HG03045 (cell line): ENCODE data around the gene TBC1D13.
A peak's percentile ranks its signal among the peaks of the same experiment; 100 is the strongest.

Source experiments
- ATAC-seq: cut with Tn5 transposase; IDR thresholded peaks from one replicate; pipeline ENCODE4 v1.9.1; 2021; ENCODE audit warnings: mild to moderate bottlenecking, moderate library complexity; ENCODE audit not compliant: unreplicated experiment

Gene TBC1D13

DNA sequence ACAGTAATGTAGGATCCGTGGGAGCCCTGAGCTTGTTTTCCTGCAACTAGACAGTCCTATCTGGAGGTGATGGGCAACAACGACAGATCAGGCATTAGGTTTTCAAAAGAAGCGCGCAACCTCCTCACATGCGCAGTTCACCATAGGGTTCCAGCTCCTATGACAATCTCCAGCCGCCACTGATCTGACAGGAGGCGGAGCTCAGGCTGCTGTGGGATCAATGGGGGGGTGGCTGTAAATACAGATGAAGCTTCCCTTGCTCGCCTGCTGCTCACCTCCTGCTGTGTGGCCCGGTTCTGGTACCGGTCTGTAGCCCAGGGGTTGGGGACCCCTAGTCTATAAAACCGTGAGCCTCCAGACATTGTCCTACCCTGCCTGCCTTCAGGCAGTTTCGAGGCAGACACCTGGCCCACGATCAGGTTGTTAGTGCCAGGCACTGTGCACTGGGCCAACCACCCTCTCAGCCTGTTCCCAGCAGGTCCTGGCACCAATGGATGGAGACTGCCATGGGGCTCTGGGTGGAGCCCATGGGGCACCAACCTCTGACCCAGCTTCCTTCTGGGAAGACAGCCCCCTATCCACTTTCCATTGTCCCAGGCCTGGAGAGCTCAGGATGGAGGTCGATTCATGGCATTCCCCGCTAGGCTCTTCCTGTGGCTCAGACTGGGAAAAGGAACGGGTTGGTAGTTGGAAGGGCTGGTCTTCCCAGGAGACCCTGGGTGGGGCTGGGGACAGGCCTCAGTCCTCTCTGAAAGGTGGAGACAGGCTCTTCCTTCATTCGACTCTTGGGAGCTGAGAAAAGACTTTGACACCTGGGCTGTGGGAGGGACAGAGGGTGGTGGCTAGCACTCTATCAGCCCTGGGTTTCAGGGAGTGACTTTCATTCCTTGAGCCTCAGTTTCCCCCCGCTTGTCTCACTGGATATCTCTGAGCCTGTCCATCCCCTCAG lies 32.9 kb downstream of the TBC1D13 start:
- no peak for ATAC-seq

DNA sequence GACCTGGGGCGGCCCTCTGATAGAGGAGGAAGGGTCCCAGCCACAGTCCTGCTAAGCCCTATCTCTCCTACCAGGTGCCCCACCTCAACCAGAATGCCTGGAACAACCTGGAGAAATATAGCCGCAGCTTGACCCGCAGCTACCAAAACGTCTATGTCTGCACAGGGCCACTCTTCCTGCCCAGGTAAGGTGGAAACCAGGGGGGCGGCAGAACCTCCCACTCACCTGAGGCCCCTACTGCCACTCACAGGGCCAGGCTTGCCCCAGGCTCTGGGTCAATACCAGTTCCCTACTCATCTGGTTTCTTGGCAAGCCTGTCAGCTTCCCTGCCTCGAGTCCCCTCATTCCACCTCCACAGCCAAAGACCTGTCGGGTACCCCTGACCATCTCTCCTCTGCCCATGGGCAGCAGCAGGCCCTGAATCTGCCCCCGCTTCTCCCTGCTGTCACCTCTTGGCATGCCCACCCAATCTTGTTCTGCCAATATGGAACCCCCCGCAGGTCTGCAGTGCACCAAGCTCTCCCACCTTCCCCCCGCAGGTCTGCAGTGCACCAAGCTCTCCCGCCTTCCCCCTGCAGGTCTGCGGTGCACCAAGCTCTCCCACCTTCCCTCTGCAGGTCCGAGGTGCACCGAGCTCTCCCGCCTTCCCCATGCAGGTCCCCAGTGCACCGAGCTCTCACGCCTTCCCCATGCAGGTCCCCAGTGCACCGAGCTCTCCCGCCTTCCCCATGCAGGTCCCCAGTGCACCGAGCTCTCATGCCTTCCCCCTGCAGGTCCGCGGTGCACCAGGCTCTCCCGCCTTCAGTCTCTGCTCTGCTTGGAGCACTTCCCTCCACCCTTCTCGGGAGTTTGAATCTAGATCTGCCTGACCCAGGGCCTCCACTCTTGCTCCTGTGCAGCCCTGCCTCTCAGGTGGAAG lies 33.9 kb downstream of the TBC1D13 start:
- ATAC-seq = no peak

DNA sequence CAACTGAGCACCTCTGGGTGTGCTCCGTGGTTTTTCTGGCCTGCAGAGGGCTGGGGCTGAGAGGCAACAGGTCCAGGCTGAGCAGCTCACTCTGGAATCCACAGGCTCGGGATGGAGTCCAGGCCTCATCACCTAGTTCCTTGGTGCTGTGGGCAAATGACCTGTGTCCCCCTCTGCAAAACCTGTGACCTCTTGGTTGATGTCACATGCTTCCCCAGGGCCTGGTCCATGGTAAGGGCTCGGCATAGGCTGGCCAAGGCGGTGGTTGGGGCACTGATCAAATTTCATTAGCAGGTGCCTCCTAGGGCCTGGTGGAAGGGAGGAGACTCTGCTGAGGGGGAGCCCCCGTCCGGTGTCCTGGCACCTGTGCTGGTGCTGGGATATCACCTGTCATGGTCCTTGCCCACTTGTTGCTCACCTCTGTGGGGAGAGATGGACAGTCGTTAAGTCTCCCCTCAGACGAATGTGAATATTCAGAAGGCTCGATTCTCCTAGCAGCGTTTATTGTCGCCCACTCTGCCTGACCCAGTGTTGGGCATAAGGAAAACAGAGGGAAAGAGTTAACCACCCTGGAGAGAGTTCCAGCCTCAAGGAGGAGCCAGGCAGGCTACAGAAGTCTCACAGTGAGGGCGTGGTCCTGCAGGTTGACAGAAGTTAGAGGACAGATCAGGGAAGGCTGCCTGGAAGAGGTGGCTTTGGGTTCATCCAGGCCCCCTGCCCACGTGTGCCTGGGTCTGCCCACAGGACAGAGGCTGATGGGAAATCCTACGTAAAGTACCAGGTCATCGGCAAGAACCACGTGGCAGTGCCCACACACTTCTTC lies 34.7 kb downstream of the TBC1D13 start:
- no peak for ATAC-seq

DNA sequence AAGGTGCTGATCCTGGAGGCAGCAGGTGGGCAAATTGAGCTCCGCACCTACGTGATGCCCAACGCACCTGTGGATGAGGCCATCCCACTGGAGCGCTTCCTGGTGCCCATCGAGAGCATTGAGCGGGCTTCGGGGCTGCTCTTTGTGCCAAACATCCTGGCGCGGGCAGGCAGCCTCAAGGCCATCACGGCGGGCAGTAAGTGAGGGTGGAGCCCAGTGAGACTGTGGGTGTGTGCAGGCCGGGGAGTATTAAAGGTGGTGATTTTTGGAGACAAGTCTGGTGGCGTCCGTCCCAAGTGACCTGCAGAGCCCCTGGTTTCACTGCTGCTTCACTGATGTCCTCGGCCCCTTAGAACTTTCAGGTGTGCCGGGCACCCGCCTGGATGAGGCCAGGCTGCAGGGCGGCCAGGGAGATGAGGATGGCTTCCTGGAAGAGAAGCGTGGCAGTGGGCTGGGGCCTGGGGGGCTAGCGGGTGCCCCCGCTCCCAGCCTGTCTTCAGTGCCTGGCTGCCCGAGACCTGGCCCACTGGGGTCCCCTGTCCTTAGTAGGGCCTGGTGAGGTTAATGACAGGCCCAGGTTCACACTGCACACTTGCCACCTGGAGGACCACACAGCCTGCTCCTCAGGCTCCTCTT lies 35.5 kb downstream of the TBC1D13 start:
- no peak for ATAC-seq

DNA sequence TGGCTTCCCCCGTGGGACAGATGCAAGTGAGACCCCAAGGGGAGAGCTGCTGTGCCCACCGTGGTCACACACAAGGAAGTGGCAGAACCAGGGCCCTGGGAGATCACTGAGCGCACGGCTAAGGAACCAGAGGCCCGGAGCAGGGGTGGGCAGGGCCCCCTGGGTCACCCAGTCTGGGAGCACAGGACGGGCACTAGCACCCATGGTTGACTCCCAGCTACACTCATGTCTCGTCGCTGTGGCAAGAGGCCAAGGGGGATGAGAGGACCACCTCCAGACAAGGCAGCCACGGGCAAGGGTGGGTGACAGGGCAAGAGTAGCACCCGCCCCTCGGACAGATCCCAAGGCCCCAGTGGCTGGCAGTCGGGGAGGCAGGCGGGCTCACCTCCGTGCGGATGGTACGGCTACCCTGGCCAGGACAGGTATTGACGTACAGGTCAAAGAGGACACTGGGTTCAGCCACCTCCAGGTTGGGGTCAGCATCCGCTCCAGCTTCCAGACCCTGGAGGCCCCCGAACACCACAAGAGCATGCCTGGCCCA lies 36.4 kb downstream of the TBC1D13 start:
- no peak for ATAC-seq

DNA sequence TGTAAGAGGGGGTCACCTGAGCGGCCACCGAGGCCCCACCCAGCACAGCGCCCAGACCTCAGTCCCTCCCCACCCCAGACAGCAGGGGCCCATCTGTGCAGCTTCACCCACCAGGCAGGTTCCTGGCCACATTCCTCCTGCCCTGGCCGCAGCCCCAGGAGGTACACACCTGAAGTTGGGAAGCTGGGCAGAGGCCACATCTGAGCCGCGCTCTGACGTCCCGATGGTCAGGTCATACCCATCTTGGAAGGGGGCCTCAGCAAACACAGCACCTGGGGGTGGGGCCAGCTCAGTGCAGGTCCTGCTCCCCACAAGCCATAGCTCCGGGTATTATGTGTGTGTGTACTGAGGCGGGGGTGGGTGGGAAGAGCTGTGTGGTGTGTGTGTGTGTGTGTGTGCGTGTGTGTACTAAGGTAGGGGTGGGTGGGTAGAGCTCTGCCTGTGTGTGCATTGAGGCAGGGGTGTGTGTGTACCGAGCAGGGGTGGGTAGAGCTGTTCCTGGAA lies 36.9 kb downstream of the TBC1D13 start:
- ATAC-seq = no peak

DNA sequence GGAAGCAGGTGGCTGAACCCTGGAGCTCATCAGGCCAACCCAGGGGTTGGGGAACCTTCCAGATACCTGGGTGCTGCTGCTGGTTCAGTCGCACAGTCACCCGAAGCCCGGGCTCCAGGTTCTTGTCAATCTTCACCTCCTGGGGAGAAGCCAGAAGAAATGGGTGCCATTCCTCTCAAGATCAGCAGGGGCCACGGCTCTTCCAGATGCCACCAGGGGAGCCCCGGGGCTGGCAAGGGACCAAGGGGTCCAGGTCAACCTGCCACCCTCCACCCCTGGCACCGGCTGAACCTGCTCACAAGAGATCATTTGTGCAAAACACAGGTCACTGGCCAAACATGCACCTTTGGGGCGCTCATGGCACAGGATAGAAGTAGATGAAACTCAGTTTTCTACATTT lies 37.9 kb downstream of the TBC1D13 start:
- no peak for ATAC-seq

DNA sequence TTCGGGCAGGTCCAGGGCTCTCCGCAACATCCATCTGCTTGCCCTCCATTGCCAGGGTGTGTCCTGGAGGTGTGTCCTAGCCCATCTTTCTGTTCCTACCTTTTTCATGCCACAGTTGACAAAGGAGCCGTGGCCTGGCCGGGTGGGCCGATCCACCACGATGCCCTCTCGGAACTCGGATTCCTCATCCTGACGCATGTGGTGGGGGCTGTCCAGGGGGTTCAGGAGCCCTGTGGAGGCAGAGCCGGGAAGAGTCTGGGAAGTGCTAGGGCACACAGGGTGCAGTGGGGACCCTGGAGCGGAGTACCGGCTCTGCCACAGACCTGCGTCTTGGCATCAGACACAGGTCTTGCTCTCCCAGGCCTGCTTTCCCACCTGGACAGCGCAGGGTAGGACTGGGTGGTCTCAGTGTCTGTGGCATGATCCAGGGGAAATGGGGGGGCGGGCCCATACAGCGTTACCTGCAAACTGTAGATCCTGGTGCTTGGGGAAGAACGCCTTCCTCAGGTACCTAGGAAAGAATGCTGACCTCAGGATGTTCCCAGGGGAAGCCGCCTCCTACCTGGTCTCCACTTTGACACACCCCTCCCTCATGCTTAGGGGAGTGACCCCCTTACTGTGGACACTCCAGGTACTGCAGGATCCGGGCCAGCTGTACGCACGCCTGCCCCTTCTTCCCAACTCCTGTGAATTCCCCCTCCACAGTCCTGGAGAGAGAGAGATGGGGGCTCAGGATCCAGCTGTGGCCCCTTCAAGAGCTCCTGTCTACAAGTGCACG lies 39.1 kb downstream of the TBC1D13 start:
- ATAC-seq = no peak

DNA sequence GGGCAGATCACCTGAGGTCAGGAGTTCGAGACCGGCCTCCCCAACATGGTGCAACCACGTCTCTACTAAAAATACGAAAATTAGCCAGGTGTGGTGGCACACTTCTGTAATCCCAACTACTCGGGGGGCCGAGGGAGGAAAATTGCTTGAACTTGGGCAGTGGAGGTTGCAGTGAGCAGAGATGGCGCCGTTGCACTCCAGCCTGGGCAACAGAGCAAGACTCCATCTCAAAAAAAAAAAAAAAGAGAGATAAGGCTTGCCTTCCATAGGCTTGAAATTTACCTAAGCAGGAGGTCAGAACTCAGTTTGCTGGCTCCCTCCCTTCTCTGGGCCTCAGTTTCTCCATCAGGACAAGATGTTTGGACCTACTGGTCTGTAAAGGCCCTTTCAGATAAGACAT lies 41.2 kb downstream of the TBC1D13 start:
- no peak for ATAC-seq

DNA sequence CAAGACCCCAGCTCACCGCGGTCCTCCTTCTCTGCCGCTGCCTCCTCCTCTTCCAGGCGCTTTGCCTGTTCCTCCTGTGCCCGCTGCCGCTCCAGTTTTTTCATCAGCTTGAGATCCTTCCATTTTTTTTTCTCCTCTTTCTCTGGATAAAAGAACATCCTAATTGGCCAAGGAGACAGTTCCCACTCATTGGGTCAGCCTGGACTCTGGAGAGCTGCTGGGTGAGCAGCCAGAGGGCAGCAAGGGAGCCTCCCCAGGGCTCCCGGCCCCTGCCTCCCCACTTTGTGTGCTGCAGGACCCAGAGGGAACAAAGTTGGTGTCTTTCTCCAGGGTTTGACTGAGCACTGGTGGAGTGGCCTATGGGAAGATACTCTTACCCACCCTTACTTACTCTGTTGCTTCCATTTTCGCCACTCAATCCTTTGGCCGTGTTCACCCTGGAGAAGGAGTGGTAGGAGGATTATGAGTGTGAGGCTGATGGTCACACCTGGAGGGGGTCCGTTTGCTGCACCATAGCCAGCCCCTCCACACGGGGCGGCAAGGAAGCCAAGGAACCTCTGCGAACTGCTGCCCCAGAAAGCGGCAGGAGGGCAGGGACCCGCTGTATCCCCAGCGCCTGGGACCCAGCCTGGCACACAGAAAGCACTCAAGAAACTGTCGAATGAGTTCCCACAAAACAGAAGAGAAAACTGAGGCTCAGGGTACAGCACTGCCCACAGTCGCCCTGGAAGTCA lies 41.8 kb downstream of the TBC1D13 start:
- no peak for ATAC-seq

DNA sequence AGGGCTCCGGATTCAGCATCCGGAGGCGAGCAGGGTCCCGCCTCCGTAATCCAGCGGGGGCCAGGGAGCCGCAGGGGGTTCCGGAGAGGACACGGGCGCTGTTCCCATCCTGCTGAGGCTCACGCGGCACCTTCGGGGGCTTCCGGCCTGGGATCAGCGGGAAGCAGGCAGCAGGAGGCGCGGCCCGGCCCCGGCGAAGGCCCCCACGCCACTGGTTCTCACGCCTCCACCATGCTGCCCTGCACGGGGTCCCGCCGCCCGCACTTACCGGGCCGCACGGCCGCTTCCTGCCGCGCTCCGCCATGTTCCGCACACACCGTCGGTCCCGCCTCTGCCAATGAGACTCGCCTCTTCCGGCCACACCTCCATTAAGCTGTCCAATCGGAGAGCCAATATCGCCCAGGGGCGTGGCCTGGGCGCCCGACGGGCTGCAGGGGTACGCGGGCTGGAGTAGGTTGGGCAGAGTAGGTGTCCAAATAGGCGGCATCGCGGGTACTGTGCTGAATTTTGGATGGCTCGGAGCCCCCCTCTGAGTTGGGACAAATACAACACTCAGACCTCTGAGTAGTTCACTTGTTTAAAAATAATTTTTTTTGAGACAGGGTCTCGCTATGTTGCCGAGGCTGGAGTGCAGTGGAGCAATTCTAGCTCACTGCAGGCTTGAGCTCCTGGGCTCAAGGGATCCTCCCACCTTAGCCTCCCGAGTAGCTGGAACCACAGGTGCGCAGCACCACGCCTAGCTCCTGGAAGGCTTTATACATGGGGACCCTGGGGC lies 42.6 kb downstream of the TBC1D13 start, which contains the start of gene SPOUT1:
Gene SPOUT1, minus strand, starts transcription at position 318 of the 775 bp plus-strand sequence. Its CDS starts 14 bp downstream, at position 304.
- ATAC-seq = peak; percentile 95

DNA sequence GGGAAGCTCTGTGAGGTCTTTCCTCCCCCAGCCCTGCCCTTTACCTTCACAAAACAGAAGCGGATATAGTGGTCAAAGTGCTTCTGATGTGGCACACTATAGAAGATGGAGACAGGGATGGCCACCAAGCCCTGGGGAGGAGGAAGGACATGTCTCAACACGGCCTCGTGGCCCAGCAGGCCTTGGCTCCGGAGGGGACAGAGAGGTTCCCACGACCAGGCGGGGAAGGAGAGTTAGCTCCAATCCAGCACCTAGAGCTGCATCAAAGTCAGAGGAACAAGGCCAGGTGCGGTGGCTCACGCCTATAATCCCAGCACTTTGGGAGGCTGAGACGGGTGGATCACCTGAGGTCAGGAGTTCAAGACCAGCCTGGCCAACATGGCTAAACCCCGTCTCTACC lies 46.6 kb downstream of the TBC1D13 start:
- ATAC-seq = no peak

DNA sequence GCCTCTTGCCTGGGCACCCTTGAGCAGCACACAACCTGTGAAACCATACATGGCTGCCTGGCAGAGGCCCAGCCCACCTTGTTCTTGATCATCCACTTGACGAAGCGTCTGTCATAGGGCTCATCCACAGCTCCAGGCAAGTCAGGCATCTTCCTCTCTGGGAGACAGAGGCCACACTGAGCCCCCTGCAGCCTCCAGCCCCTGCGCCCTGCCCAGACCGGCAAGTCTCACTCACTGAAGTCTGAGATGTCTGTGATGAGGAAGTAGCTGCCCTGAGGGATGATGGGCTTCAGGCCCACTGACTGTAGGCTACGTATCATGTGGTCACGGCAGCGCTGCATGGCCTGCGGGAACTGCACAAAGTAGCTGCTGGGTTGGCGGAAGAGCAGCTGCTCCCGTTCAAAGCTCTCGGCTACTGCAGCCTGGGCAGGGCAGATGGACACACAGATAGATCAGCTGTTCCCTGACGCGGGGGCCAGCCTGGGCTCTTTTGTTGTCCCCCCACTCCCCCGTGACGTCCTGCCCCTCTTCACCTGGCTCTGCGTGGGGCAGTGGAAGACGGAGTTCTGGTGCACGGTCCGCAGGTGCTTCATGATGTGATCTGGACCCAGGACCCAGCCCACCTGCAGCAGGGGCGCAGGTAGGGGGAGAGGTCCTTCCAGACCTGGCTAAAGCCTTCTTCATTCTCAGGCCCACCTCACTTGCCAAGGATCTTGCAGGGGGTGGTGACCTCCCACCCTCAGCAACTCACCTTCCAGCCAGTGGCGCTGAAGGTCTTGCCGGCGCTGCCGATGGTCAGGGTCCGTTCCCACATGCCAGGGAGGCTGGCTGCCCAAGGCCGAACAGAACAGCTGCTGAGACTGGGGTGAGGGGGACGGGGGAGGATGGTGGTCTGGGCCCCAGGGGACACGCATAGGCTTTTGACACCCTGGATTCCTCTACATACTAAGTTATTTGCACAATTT lies 48.5 kb downstream of the TBC1D13 start:
- ATAC-seq = no peak

DNA sequence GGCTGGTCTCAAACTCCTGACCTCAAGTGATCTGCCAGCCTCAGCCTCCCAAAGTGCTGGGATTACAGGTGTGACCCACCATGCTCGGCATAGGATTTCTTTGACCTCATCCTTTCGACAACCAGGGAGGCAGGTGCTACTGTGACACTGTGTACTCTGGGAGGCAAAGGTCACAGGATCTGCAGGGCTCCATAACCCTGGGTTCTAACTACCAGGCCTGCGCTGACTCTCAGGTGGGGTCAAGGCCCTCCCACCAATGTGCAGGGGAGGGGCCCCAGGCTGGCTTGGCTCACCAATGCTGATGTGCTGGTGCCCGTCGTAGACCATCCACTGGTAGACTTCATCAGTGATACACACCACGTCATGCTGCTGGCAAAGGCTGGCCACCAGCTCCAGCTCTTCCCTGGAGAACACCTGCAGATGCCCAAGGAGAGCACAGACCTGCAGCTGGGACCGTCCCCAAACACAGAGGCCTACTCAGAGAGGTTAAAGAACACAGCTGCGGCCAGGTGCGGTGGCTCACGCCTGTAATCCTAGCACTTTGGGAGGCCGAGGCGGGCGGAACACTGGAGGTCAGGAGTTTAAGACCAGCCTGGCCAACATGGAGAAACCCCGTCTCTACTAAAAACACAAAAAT lies 49.6 kb downstream of the TBC1D13 start:
- ATAC-seq = no peak

DNA sequence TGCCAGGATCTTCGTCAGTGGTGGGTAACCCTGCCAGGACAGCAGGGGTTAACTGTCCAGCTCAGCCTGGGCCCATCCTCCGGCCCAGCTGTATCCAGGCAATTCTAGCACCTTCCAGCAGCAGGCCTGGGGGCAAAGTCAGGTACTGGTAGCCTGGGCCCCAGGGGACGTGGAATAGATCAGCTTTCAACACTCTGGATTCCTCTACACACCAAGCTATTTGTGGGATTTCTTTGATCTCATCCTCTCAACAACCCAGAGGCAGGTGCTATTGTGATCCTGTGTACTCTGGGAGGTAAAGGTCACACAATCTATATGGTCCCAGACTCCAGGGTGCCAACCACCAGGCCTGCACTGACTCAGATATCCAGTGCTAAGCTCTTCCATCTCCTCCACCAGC lies 51.3 kb downstream of the TBC1D13 start:
- ATAC-seq = no peak

DNA sequence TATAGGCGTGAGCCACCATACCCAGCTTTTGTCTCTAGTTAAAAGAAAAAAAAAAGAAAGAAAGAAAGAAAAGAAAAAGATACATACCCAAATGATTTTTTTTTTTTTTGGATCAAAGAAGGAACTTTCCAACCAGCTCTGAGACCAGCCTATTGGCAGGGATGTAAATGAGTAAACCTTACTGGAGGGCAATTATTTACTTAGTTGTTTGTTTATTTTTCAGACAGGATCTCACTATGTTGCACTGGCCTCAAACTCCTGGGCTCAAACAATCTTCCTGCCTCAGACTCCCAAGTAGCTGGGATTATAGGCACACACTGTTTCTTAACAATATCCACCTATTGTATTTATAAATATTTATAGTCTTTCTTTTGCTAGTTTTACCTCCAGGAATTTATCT lies 53.5 kb downstream of the TBC1D13 start:
- ATAC-seq = no peak
